ENCODE results near the gene PIP5K1B. TPM values are rescaled to one million over a fixed set of nuclear protein-coding genes. Genes with fewer than 3 reads are reported as not detected.

Gene PIP5K1B
- total and polyA plus RNA-seq, 2 donors (not counting 3 experiments of a cell fraction or from before 2014, with no cell fraction given) = 0.27 TPM; not detected in 1

DNA sequence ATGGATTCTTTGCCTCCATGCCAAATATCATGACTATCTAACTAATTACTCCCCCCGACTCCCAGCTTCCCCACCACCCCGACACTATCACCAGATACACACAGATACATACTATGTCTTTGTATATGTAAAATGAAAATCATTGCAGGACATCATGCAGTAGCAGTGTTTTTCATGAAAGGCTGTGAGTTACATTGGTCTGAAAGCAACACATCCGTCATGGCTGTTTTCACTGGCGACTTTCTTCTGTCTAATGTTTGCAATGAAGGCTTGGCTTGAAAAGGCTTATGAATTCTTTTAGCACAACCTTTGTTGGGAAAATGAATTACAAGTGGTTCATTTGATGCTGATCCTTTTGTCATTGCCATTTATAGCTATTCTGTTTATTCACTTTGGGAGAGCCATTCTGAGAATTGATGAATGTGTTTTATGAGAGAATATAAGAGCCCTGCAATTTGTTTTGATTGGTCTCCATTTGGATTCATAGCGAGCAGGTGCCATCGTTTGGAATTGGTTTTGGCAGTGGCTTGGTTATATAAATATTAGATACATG lies 103.4 kb downstream of the PIP5K1B start:
- no peaks in the 10 kb centered on the region for H3K79me2 ChIP-seq (ENCODE audit: control insufficient read depth, insufficient read depth, low read length)
- no peak overlapping the region for H3K27ac ChIP-seq (ENCODE audit: insufficient read depth, low read depth, low read length)
- H3K4me3 ChIP-seq (replicated peaks in 1 of 3; ENCODE audit: insufficient read depth in 1 of 3, low read depth in 1 of 3, low read length in 3 of 3) = no peak overlapping the region
- POLR2A ChIA-PET = no interaction called here
- no peak for TF ChIP-seq POLR2A (IDR thresholded peaks at IDR 0.05; ENCODE audit: low read depth, low read length)
- TF ChIP-seq FOS (IDR thresholded peaks at IDR 0.05; ENCODE audit: borderline replicate concordance, insufficient read depth, low read length) = no peak
- no peak for TF ChIP-seq EZH2 (IDR thresholded peaks at IDR 0.05; ENCODE audit: borderline replicate concordance, low read depth, low read length, severe bottlenecking)
- no peak for TF ChIP-seq MYC (IDR thresholded peaks at IDR 0.05; ENCODE audit: low read depth, low read length)
- TF ChIP-seq, protein P1, sequence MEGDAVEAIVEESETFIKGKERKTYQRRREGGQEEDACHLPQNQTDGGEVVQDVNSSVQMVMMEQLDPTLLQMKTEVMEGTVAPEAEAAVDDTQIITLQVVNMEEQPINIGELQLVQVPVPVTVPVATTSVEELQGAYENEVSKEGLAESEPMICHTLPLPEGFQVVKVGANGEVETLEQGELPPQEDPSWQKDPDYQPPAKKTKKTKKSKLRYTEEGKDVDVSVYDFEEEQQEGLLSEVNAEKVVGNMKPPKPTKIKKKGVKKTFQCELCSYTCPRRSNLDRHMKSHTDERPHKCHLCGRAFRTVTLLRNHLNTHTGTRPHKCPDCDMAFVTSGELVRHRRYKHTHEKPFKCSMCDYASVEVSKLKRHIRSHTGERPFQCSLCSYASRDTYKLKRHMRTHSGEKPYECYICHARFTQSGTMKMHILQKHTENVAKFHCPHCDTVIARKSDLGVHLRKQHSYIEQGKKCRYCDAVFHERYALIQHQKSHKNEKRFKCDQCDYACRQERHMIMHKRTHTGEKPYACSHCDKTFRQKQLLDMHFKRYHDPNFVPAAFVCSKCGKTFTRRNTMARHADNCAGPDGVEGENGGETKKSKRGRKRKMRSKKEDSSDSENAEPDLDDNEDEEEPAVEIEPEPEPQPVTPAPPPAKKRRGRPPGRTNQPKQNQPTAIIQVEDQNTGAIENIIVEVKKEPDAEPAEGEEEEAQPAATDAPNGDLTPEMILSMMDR (IDR thresholded peaks at IDR 0.05; ENCODE audit: extremely low read depth in 1 of 2, insufficient read depth in 1 of 2, low read depth in 1 of 2, low read length in 2 of 2) = no peak
- TF ChIP-seq GATA2 (IDR thresholded peaks at IDR 0.05; ENCODE audit: insufficient read depth, insufficient read length, low read depth, low read length) = no peak
- TF ChIP-seq POLR2AphosphoS5 (IDR thresholded peaks at IDR 0.05; ENCODE audit: insufficient read depth, low read depth, low read length) = no peak
- TF ChIP-seq, protein P2, sequence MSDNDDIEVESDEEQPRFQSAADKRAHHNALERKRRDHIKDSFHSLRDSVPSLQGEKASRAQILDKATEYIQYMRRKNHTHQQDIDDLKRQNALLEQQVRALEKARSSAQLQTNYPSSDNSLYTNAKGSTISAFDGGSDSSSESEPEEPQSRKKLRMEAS (IDR thresholded peaks at IDR 0.05; ENCODE audit: insufficient read depth, insufficient read length) = no peak
- TF ChIP-seq JUN (IDR thresholded peaks at IDR 0.05; ENCODE audit: borderline replicate concordance, insufficient read depth, insufficient read length, low read depth) = no peak
- CTCF ChIA-PET = no interaction called here
- intact Hi-C loops (cut with micrococcal nuclease) (no loop called here), dilution Hi-C loops (cut with MboI; ENCODE audit: extremely low pct_ligation_motif_present, low sequenced_read_pairs) (no loop called here)
- H3K9ac ChIP-seq (replicated peaks; ENCODE audit: extremely low read depth, insufficient read depth, low read length) = no peak overlapping the region
- H3K27me3 ChIP-seq (ENCODE audit: control insufficient read depth in 2 of 2, insufficient read depth in 2 of 2, low read length in 2 of 2) = no peaks in the 10 kb centered on the region
- H3K4me1 ChIP-seq (ENCODE audit: control insufficient read depth, extremely low read depth, insufficient read depth, low read length) = no peaks in the 10 kb centered on the region
- FAIRE-seq = no peak
- H2AFZ ChIP-seq (ENCODE audit: low read depth, low read length) = no peak overlapping the region
- no peaks in the 10 kb centered on the region for H3K36me3 ChIP-seq (ENCODE audit: control insufficient read depth in 2 of 2, extremely low read depth in 1 of 2, insufficient read depth in 2 of 2, low read length in 2 of 2)
- BruUV-seq (replicated peaks) = no TSS peak
- H3K4me2 ChIP-seq (ENCODE audit: insufficient read depth, low read length) = no peak overlapping the region
- no peaks in the 10 kb centered on the region for H3K9me1 ChIP-seq (replicated peaks; ENCODE audit: control insufficient read depth, extremely low read depth, insufficient read depth, low read length)
- DNase-seq (ENCODE audit: low read depth, low spot score) = no peak
- H4K20me1 ChIP-seq (replicated peaks; ENCODE audit: control insufficient read depth, extremely low read depth, insufficient read depth, low read length) = no peaks in the 10 kb centered on the region
- H3K9me3 ChIP-seq (replicated peaks; ENCODE audit: control insufficient read depth, insufficient read depth, low read length) = no peaks in the 10 kb centered on the region
